ENCODE results near the gene CD58.

- TF ChIP-seq GLIS3 (CRISPR knock-in tag; IDR thresholded peaks at IDR 0.05) (no peak), ZNF8 (CRISPR knock-in tag; IDR thresholded peaks at IDR 0.05) (no peak), BACH2 (CRISPR knock-in tag; IDR thresholded peaks at IDR 0.05; ENCODE audit: borderline replicate concordance) (no peak), ZNF565 (CRISPR knock-in tag; conservative IDR thresholded peaks at IDR 0.05; ENCODE audit: low read depth) (no peak), PPARA (CRISPR knock-in tag; IDR thresholded peaks at IDR 0.05; ENCODE audit: borderline replicate concordance) (no peak)
These were observed 16.8 kb upstream of the CD58 start for GRCh38 chr1:116587501-116588227.
